ENCODE data around the gene CRHR2.

DNA sequence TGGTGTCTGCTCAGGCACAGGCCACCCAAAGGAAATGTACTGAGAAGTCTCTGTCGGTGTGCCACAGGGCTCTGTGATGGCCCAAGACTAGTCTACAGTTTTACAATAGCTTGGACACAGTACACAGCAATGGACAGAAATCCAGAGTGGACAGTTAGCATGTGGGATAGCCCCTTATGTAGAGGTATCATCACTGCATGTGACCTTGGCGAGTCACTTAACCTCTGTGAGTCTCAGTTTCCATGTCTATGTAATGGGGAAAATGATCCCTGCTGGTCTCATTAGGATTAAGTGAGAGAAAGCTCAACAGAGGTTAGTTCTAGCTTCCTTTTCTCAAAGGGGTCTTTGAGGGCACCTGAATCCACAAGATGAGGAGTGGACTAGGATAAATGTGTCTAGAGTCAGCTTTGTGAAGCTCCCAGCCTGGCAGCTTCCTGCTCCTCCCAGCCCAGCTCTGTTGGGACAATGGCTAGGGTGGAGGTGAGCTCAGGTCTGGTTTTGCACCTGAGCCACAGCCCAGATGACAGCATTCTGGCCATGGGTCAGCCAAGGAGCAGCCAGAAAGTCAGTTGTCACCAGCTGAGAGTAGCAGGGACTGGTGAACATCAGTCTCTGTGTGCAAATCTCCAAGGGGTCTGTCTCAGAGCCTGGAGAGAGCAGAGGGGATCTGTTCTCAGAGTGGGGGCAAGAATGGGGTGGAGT lies 17.9 kb downstream of the CRHR2 start:
- TF ChIP-seq MAX (IDR thresholded peaks at IDR 0.05) (no peak), TAF1 (IDR thresholded peaks at IDR 0.05; ENCODE audit: low read depth) (no peak), YY1 (IDR thresholded peaks at IDR 0.05; ENCODE audit: low read depth) (no peak), EP300 (IDR thresholded peaks at IDR 0.05; ENCODE audit: borderline replicate concordance) (no peak), RAD21 (IDR thresholded peaks at IDR 0.05; ENCODE audit: low read depth) (no peak), TCF12 (IDR thresholded peaks at IDR 0.05; ENCODE audit: low read depth) (no peak), ZBTB7A (IDR thresholded peaks at IDR 0.05; ENCODE audit: low read depth) (no peak), EGR1 (IDR thresholded peaks at IDR 0.05) (no peak)
- TF ChIP-seq, protein P1, sequence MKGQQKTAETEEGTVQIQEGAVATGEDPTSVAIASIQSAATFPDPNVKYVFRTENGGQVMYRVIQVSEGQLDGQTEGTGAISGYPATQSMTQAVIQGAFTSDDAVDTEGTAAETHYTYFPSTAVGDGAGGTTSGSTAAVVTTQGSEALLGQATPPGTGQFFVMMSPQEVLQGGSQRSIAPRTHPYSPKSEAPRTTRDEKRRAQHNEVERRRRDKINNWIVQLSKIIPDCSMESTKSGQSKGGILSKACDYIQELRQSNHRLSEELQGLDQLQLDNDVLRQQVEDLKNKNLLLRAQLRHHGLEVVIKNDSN (IDR thresholded peaks at IDR 0.05) = no peak
- TF ChIP-seq, protein P2, sequence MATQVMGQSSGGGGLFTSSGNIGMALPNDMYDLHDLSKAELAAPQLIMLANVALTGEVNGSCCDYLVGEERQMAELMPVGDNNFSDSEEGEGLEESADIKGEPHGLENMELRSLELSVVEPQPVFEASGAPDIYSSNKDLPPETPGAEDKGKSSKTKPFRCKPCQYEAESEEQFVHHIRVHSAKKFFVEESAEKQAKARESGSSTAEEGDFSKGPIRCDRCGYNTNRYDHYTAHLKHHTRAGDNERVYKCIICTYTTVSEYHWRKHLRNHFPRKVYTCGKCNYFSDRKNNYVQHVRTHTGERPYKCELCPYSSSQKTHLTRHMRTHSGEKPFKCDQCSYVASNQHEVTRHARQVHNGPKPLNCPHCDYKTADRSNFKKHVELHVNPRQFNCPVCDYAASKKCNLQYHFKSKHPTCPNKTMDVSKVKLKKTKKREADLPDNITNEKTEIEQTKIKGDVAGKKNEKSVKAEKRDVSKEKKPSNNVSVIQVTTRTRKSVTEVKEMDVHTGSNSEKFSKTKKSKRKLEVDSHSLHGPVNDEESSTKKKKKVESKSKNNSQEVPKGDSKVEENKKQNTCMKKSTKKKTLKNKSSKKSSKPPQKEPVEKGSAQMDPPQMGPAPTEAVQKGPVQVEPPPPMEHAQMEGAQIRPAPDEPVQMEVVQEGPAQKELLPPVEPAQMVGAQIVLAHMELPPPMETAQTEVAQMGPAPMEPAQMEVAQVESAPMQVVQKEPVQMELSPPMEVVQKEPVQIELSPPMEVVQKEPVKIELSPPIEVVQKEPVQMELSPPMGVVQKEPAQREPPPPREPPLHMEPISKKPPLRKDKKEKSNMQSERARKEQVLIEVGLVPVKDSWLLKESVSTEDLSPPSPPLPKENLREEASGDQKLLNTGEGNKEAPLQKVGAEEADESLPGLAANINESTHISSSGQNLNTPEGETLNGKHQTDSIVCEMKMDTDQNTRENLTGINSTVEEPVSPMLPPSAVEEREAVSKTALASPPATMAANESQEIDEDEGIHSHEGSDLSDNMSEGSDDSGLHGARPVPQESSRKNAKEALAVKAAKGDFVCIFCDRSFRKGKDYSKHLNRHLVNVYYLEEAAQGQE (IDR thresholded peaks at IDR 0.05; ENCODE audit: low read depth) = no peak
